ENCODE results near the gene KCNK13. TPM values are rescaled to one million over a fixed set of nuclear protein-coding genes. Genes with fewer than 3 reads are reported as not detected.

KCNK13 gene
- total RNA-seq, 8 experiments from 2014 or later, result 0.05 to 2.2 (median 0.24) TPM; not detected in 3

DNA sequence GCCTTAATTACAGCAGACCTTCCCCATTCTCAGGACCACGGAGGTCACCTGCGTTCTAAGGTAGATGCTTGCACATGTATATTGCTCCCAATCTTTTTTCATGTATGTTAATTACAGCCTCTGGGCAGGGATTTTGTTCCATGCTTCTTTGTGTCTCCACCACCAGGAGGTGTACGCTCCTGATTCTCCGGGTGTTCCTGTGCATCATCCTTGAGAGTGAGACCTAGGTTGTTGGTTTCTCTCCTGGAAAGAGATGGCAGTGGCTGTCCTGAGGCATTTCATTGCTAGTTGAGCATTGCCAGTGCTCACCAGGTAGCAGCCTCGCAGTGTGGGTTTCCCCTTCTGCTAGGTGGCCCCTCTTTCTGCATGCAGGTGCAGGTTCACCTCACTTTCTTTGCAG lies 52.8 kb downstream of the KCNK13 start:
- 68 to 100% (median 98%) methylated on average over 1 to 5 of the region's 5 CpGs; no CpG with 5 or more reads in 3 of the 10 experiments for WGBS, 10 experiments
- no peak overlapping the region for H3K4me3 ChIP-seq
- ATAC-seq (replicated peaks in 6 of 8), result peak in 1 of 8 experiments; percentile 44
- in situ Hi-C loops (cut with MboI; ENCODE audit: low pct_unique_long_range_greater_than_20kb in 2 of 9, low sequenced_read_pairs in 9 of 9, unreplicated experiment in 9 of 9), result no loop called here
- no peak overlapping the region for H3K27ac ChIP-seq
- H3K4me1 ChIP-seq (replicated peaks in 1 of 2), result peaks cover 0 to 10% of the 10 kb centered on the region in 2 donors

DNA sequence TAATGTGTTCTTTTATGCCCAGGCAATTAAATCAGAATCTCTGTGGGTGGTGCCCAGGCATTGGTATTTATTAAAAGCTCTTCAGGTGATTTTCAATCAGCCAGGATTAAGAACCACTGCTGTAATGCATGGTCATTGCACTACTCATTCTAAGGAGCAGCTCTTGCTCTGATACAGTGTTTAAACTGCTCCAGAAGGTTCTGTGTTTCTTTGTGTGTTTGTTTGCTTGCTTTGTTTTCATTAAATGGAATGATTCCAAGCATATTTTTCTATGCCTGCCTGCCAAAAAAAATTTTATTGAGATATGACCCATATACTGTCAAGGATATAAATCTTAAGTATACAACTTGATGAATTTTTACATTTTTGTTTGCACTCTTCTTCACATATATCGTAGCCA lies 54.0 kb downstream of the KCNK13 start:
- ATAC-seq (replicated peaks in 6 of 8), result no peak
- WGBS, 10 experiments, result 0 to 100% (median 60%) methylated on average over 1 of the region's 1 CpG
- no peak overlapping the region for H3K27ac ChIP-seq
- no peak overlapping the region for H3K4me3 ChIP-seq
- in situ Hi-C loops (cut with MboI; ENCODE audit: low pct_unique_long_range_greater_than_20kb in 2 of 9, low sequenced_read_pairs in 9 of 9, unreplicated experiment in 9 of 9), result no loop called here
- peaks cover 0 to 10% of the 10 kb centered on the region in 2 donors for H3K4me1 ChIP-seq (replicated peaks in 1 of 2)

DNA sequence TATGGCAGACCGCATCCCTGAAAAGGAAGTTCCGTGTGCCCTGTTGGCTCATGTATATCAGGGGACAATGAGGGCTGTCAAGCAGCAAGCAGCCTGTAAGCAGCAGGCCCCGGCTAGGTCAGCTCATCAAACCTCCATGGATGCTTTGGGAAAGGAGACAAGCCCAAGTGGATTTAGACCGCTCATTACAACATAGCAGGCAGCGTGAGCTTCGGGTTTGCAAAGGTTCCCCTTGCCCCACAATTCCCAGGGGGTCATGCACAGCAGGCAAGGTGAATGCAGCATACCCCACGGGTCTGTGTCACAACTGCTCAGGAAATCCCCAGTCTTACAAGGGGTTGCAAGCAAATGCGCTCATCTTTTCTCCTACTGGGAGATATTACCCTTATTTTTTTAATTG lies 54.6 kb downstream of the KCNK13 start:
- no peak overlapping the region for H3K27ac ChIP-seq
- WGBS, 10 experiments, result 16 to 84% (median 57%) methylated on average over 2 to 7 of the region's 8 CpGs; no CpG with 5 or more reads in 2 of the 10 experiments
- peak in 1 of 8 experiments; percentile 44 for ATAC-seq (replicated peaks in 6 of 8)
- no peak overlapping the region for H3K4me3 ChIP-seq
- in situ Hi-C loops (cut with MboI; ENCODE audit: low pct_unique_long_range_greater_than_20kb in 2 of 9, low sequenced_read_pairs in 9 of 9, unreplicated experiment in 9 of 9), result no loop called here
- H3K4me1 ChIP-seq (replicated peaks in 1 of 2), result peaks cover 0 to 8% of the 10 kb centered on the region in 2 donors

DNA sequence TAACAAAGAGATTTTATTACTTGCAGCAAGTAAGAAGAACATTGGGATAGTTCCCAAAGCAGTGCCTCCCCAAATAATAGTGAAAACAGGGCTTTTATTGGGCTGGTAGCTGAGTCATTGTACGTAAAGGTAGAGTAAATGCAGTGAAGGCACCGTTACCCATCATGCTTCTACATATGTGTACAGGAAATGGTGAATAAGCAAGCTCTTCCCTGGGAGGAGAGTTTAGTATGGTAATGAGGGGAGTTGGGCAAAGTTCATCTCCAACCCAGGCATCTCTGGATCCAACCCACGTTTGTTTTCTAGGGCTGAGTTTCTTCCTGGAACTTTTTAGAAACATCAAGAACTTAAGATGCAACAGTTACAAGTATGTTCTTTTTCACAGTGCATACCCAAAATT lies 56.2 kb downstream of the KCNK13 start:
- in situ Hi-C loops (cut with MboI; ENCODE audit: low pct_unique_long_range_greater_than_20kb in 2 of 9, low sequenced_read_pairs in 9 of 9, unreplicated experiment in 9 of 9), result no loop called here
- Histone ChIP-seq H3K27ac (no peak overlapping the region), H3K4me1 (replicated peaks in 1 of 2) (no peaks in the 10 kb centered on the region), H3K4me3 (no peak overlapping the region)
- WGBS, 10 experiments, result 7 to 90% (median 20%) methylated on average over 2 to 3 of the region's 3 CpGs; no CpG with 5 or more reads in 3 of the 10 experiments
- ATAC-seq (replicated peaks in 6 of 8), result peak in 3 of 8 experiments; percentile 42 to 93 (median 61)

DNA sequence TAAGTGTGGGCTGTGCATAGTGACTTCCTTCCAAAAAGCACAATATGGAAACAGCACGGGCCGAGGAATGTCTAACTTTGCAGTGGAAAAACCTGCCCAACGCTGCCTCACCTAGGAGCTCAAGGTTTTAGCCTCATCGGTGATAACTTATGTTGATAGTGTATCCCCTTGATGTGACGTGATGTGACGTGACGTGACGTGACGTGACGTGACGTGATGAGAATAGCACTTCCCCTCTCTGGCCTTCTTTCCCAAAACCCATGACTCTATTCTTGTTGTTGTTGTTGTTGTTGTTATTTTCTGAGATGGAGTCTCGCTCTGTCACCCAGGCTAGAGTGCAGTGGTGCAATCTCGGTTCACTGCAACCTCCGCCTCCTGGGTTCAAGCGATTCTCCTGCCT lies 64.5 kb downstream of the KCNK13 start:
- Histone ChIP-seq H3K27ac (no peak overlapping the region), H3K4me1 (replicated peaks in 1 of 2) (no peaks in the 10 kb centered on the region), H3K4me3 (no peak overlapping the region)
- WGBS, 10 experiments, result 40 to 100% (median 86%) methylated on average over 1 to 14 of the region's 15 CpGs; no CpG with 5 or more reads in 3 of the 10 experiments
- no peak for ATAC-seq (replicated peaks in 6 of 8)
- in situ Hi-C loops (cut with MboI; ENCODE audit: low pct_unique_long_range_greater_than_20kb in 2 of 9, low sequenced_read_pairs in 9 of 9, unreplicated experiment in 9 of 9), result no loop called here

DNA sequence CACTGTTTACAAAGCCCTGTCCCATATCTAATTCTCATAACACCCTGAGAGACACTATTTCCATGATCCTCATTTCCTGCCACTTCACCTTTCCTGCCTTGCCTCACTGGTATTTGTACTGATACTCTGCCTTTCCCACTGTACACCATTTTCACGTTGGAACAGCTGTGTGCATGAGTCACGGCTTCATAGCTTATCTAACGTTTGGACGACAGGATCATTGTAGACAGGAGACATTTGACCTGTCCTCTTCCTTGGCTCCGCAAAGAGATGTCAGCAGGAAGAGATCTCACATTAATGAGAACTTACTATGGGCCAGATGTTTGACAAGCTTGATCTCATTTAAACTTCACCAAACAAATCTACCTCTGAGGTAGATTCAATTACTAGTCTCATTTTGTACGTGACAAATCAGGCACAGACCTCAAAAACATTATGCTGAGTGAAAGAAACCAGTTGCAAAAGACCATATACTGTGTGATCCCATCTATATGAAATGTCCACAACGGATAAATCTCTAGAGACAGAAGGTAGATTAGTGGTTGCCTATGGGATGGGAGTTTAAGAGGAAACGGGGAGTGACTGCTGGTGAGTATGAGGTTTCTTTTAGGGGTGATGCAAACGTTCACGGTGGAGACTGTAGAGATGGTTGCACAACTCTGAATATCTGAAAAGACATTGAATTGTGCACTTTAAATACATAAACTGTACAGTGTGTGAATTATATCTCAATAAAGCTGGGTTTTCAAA lies 71.2 kb downstream of the KCNK13 start:
- ATAC-seq (replicated peaks in 6 of 8), result no peak
- Histone ChIP-seq H3K4me1 (replicated peaks in 1 of 2) (no peaks in the 10 kb centered on the region), H3K27ac (no peak overlapping the region), H3K4me3 (no peak overlapping the region)
- 34 to 100% (median 68%) methylated on average over 2 to 8 of the region's 10 CpGs for WGBS, 10 experiments
- in situ Hi-C loops (cut with MboI; ENCODE audit: low pct_unique_long_range_greater_than_20kb in 2 of 9, low sequenced_read_pairs in 9 of 9, unreplicated experiment in 9 of 9), result no loop called here

DNA sequence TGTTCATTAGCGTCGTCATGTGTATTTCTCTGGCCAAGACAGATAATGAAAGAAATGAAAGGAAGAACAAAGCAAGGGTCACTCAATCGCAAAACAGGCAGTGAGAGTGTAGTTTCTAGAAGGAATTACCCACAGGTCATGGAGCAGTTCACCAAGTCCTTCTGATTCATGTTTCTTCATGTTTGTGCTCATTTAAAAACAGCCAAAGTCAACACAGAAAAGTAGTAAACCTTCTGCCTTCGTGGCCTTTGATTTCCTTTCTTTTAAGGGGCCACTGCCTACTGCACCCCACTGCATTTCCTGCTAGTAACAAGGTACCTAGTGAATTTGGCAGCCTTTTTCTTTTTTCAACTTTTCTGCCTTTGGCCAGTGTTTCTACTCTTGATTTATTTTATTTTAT lies 75.1 kb downstream of the KCNK13 start:
- 20 to 89% (median 71%) methylated on average over 1 to 4 of the region's 4 CpGs for WGBS, 10 experiments

DNA sequence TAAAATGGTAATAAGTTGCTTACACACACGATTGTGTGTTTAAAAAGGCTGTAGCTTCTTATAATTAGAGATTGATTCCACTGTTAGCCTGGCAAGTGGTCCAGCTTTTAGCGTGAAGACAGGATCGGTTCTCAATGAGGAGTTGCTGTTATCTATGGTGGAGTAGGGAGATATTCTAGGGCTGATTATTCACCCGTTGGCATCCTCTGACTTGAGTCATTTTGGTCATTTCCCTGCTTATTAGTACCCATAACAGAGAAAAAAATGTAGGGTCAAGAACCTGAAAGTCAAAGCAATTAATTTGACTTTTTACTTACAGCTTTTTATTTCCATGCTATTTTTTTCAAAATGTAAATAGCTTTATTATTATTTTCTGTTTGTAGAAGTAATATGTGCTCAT lies 76.0 kb downstream of the KCNK13 start:
- Histone ChIP-seq H3K27ac (no peak overlapping the region), H3K4me3 (no peak overlapping the region), H3K4me1 (replicated peaks in 1 of 2) (no peaks in the 10 kb centered on the region)
- WGBS, 10 experiments, result 32 to 100% (median 75%) methylated on average over 1 to 4 of the region's 4 CpGs
- in situ Hi-C loops (cut with MboI; ENCODE audit: low pct_unique_long_range_greater_than_20kb in 2 of 9, low sequenced_read_pairs in 9 of 9, unreplicated experiment in 9 of 9), result no loop called here
- ATAC-seq (replicated peaks in 6 of 8), result no peak

More for the DNA sequence above, 75.1 kb downstream of the KCNK13 start:
- Histone ChIP-seq H3K4me1 (replicated peaks in 1 of 2) (no peaks in the 10 kb centered on the region), H3K4me3 (no peak overlapping the region), H3K27ac (no peak overlapping the region)
- no peak for ATAC-seq (replicated peaks in 6 of 8)
- in situ Hi-C loops (cut with MboI; ENCODE audit: low pct_unique_long_range_greater_than_20kb in 2 of 9, low sequenced_read_pairs in 9 of 9, unreplicated experiment in 9 of 9), result no loop called here

DNA sequence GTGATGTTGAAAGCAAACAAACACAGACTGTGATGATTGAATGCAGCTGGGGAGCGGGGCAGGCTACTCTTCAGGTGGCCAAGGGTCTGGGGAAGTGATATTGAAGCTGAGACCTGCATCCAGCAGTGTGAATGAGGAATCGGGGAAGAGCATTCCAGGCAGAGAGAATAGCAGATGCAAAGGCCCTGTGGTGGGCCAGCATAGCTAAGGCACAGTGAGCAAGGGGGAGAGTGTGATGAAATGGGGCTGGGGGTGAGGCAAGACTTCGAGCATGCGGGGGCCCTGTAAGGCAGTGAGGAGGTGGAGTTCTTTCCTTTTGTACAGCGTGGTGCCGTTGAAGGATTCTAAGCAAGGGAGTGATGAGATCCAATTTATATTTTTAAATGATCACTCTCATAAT lies 77.4 kb downstream of the KCNK13 start:
- in situ Hi-C loops (cut with MboI; ENCODE audit: low pct_unique_long_range_greater_than_20kb in 2 of 9, low sequenced_read_pairs in 9 of 9, unreplicated experiment in 9 of 9), result no loop called here
- 17 to 100% (median 76%) methylated on average over 1 to 4 of the region's 6 CpGs; no CpG with 5 or more reads in 4 of the 10 experiments for WGBS, 10 experiments
- H3K27ac ChIP-seq, result no peak overlapping the region
- no peak for ATAC-seq (replicated peaks in 6 of 8)
- H3K4me1 ChIP-seq (replicated peaks in 1 of 2), result no peaks in the 10 kb centered on the region
- H3K4me3 ChIP-seq, result no peak overlapping the region

DNA sequence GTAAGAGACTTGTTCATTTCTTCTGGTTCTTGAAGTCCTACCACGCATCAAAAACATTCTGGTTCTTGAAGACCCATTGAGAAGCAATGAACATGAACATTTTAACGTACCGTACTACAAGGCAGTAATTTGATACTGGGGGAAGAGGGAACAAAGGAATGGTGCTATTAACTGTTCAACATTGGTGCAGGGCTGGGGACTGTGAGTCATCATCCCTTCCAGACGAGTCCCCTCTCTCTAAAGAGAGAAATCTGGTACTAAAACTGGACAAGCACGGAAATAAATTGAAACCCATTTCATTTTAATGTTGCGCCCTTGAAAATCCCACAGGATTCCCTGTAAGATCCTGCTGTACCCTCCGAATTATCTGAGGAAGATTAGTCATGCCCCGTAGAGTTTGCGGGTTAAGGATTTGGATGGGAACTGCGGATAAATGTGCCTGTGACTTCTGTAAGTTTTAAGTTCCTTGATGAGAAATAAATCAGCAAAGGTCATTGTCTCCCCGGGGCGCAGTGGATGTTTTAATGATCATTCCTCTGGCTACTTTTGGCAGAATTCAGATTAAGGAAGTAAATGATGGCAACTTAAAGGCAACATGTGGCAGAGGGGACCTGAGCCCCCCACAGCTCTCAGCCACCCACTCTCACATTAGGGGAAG lies 78.6 kb downstream of the KCNK13 start:
- in situ Hi-C loops (cut with MboI; ENCODE audit: low pct_unique_long_range_greater_than_20kb in 2 of 9, low sequenced_read_pairs in 9 of 9, unreplicated experiment in 9 of 9), result no loop called here
- Histone ChIP-seq H3K27ac (no peak overlapping the region), H3K4me1 (replicated peaks in 1 of 2) (no peaks in the 10 kb centered on the region), H3K4me3 (no peak overlapping the region)
- WGBS, 10 experiments, result 0 to 79% (median 70%) methylated on average over 1 to 9 of the region's 12 CpGs; no CpG with 5 or more reads in 1 of the 10 experiments
- ATAC-seq (replicated peaks in 6 of 8), result peak in 4 of 8 experiments; percentile 33 to 47 (median 35)

DNA sequence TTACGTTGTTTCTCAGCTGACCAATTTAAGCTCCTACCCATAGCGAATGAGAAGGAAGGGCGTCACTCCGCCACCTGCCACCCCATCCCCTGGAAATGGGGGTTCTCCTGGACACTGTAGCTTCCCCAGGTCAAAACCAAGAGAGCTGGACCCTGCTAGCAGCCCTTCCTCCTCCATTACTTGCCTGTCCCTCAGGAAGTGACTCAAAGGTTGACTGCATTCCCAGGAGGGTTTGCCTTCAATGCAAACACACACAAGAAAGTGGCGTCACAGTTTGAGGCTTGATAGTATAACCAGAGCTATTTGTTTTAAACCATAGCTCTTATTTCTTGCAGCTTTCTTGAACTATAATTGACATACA lies 79.1 kb downstream of the KCNK13 start:
- Histone ChIP-seq H3K4me3 (no peak overlapping the region), H3K27ac (no peak overlapping the region), H3K4me1 (replicated peaks in 1 of 2) (no peaks in the 10 kb centered on the region)
- 40 to 100% (median 80%) methylated on average over 1 to 5 of the region's 5 CpGs; no CpG with 5 or more reads in 1 of the 10 experiments for WGBS, 10 experiments
- no peak for ATAC-seq (replicated peaks in 6 of 8)
- in situ Hi-C loops (cut with MboI; ENCODE audit: low pct_unique_long_range_greater_than_20kb in 2 of 9, low sequenced_read_pairs in 9 of 9, unreplicated experiment in 9 of 9), result no loop called here

DNA sequence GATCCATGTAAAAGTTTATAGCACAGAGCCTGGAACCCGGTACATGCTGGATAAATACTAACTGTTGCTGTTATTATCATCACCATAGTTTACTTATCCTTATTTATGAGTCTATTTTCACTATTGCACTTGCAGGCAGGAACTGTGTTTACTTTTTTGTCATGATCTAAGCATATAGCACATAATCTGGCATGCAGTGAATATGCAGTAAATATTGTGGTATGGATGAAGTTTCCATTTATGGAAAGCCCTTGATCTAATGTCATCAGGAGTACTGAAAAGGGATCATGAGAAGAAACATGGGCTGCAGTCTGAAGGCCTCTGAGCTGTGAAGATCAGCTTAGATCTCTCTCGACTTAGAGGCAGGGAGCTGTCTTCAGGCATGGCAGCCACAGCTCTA lies 91.6 kb downstream of the KCNK13 start:
- Histone ChIP-seq H3K27ac (no peak overlapping the region), H3K4me1 (replicated peaks in 1 of 2) (no peaks in the 10 kb centered on the region), H3K4me3 (no peak overlapping the region)
- peak in 1 of 8 experiments; percentile 82 for ATAC-seq (replicated peaks in 6 of 8)
- in situ Hi-C loops (cut with MboI; ENCODE audit: low pct_unique_long_range_greater_than_20kb in 2 of 9, low sequenced_read_pairs in 9 of 9, unreplicated experiment in 9 of 9), result no loop called here
- 6 to 100% (median 60%) methylated on average over 1 to 2 of the region's 2 CpGs; no CpG with 5 or more reads in 1 of the 10 experiments for WGBS, 10 experiments

DNA sequence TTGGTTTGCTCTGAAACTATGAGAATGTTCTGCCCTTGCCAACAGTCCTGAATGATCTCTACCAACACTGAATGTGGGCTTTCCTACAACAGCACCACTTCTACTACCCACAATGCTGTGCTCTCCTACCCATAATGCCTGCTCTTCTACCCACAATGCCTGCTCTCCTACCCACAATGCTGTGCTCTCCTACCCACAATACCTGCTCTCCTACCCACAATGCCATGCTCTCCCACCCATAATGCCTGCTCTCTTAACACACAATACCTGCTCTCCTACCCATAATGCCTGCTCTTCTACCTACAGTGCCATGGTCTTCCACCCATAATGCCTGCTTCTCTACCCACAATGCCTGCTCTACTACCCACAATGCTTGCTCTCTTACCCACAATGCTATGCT lies 92.3 kb downstream of the KCNK13 start:
- no peak for ATAC-seq (replicated peaks in 6 of 8)
- Histone ChIP-seq H3K4me3 (no peak overlapping the region), H3K4me1 (replicated peaks in 1 of 2) (peaks cover under 1 to 6% of the 10 kb centered on the region in 2 donors), H3K27ac (no peak overlapping the region)
- in situ Hi-C loops (cut with MboI; ENCODE audit: low pct_unique_long_range_greater_than_20kb in 2 of 9, low sequenced_read_pairs in 9 of 9, unreplicated experiment in 9 of 9), result no loop called here

Data from motor neuron (in vitro differentiated cells).